HepG2 (cell line): ENCODE results near the gene TUBA4B. TPM values are rescaled to one million over a fixed set of nuclear protein-coding genes. Genes with fewer than 3 reads are reported as not detected.

Source experiments
- AGO2 ChIP-seq: fragments of 200-400 bp; formaldehyde crosslinking; optimal IDR thresholded peaks from 2 replicates; pipeline ENCODE3; 2017; ENCODE audit warnings: mild to moderate bottlenecking, low read depth, low read length, moderate library complexity
- ARID3A ChIP-seq: IDR thresholded peaks from 2 replicates; pipeline ENCODE4 v1.6.1; 2012; ENCODE audit warnings: low read depth, low read length, improper control_type of control experiment
- CENPX ChIP-seq: sonication (generic); formaldehyde crosslinking; IDR thresholded peaks from 2 replicates; pipeline ENCODE4 v1.9.0; 2021; ENCODE audit warnings: mild to moderate bottlenecking, missing genetic modification reagents, moderate library complexity
- CSRNP1 ChIP-seq: sonication (generic); formaldehyde crosslinking; IDR thresholded peaks from 2 replicates; pipeline ENCODE4 v1.8.1; 2023; ENCODE audit warnings: mild to moderate bottlenecking, missing genetic modification reagents
- KLF9 ChIP-seq: IDR thresholded peaks from 2 replicates; pipeline ENCODE4 v1.6.1; 2016; ENCODE audit warnings: low read depth
- LRRFIP1 ChIP-seq: sonication (generic); formaldehyde crosslinking; conservative IDR thresholded peaks from 2 replicates; pipeline ENCODE4 v1.4.0; 2020; ENCODE audit warnings: missing genetic modification reagents
- MTERF4 ChIP-seq: sonication (generic); formaldehyde crosslinking; IDR thresholded peaks from 2 replicates; pipeline ENCODE4 v1.8.0; 2023; ENCODE audit warnings: mild to moderate bottlenecking, missing genetic modification reagents
- NFKB2 ChIP-seq: sonication (generic); formaldehyde crosslinking; IDR thresholded peaks from 2 replicates; pipeline ENCODE4 v1.4.0; 2020; ENCODE audit warnings: missing genetic modification reagents, borderline replicate concordance
- PAXIP1 ChIP-seq: sonication (generic); formaldehyde crosslinking; conservative IDR thresholded peaks from 2 replicates; pipeline ENCODE4 v1.4.0; 2020; ENCODE audit warnings: mild to moderate bottlenecking, missing genetic modification reagents, moderate library complexity
- POGZ ChIP-seq: sonication (generic); formaldehyde crosslinking; IDR thresholded peaks from 2 replicates; pipeline ENCODE4 v1.4.0; 2020; ENCODE audit warnings: mild to moderate bottlenecking, missing genetic modification reagents
- RCOR2 ChIP-seq: IDR thresholded peaks from 2 replicates; pipeline ENCODE4 v1.6.1; 2016; ENCODE audit warnings: missing biosample characterization, missing genetic modification reagents
- ZBTB21 ChIP-seq: sonication (generic); formaldehyde crosslinking; IDR thresholded peaks from 2 replicates; pipeline ENCODE4 v1.4.0; 2020; ENCODE audit warnings: missing genetic modification reagents
- ZNF281 ChIP-seq: sonication (generic); formaldehyde crosslinking; IDR thresholded peaks from 2 replicates; pipeline ENCODE4 v1.4.0; 2020; ENCODE audit warnings: missing genetic modification reagents, borderline replicate concordance
- polyA plus RNA-seq, 8 experiments: library from polyadenylated mRNA; depleted of rRNA in 3 of 8; stranded (reverse) in 7 of 8; unstranded in 1 of 8; fragments of >200 nt; fragmentation: Illumina TruSeq in 4 of 8; extraction: Trizol in 4 of 8; gene quantifications; 2 replicates each; pipeline versions ENCODE4 v1.2.1 to v1.2.3, GENCODE V29; 2011 to 2016; ENCODE audit warnings: low read depth in 4 of 8, missing spikeins in 1 of 8, mixed read lengths in 1 of 8; ENCODE audit not compliant: insufficient read depth in 1 of 8
- total RNA-seq, 5 experiments: library from RNA; depleted of rRNA; stranded (reverse); fragments of >200 nt; fragmentation: Illumina TruSeq; extraction: Trizol; gene quantifications; 2 replicates each; pipeline ENCODE4 v1.2.3, GENCODE V29; 2016; ENCODE audit warnings: low read depth in 1 of 5

Gene TUBA4B
- total and polyA plus RNA-seq, 2 of the 13 experiments (the other 11 are each of a cell fraction or from before 2014, with no cell fraction given) = 0.18 to 0.22 TPM

GRCh38 chr2:219294356-219295351 lies 41.6 kb downstream of the TUBA4B start (continued):
- TF ChIP-seq LRRFIP1 (CRISPR knock-in tag) (no peak), PAXIP1 (CRISPR knock-in tag) (peak; percentile 59; the same call in 1 of the 2 replicates), ZBTB21 (CRISPR knock-in tag) (no peak), KLF9 (CRISPR knock-in tag) (0 out of 2 replicates have a peak, but pooled peaks have one; percentile 34), AGO2 (no peak), MTERF4 (peak; percentile 63; the same call in 1 of the 2 replicates), CSRNP1 (no peak; the same call in 1 of the 2 replicates), ARID3A (no peak), ZNF281 (CRISPR knock-in tag) (no peak), NFKB2 (CRISPR knock-in tag) (peak; percentile 87; the same call in 1 of the 2 replicates), RCOR2 (peak; percentile 56; the same call in 1 of the 2 replicates), POGZ (CRISPR knock-in tag) (peak; percentile 78), CENPX (CRISPR knock-in tag) (no peak)
